Stimulated activated CD8-positive, alpha-beta memory T cell treated with anti-CD3 and anti-CD28 coated beads, Interleukin-7, amount 100 ng/mL, for 4 hours (primary cell): ENCODE results near the gene BNIP5.
"Not testable (repeated sequence)": the region's sequence is repeated elsewhere in the genome, so short reads cannot be mapped to it uniquely, and the experiment has no call there.

Experiments
- DNase-seq, 2 donors: peaks; one replicate each; pipeline ENCODE4 v3.0.0-alpha.2; 2020; ENCODE audit warnings: low read depth in 2 of 2

BNIP5 gene

GRCh38 chr6:36367743-36368142, 31.1 kb upstream of the BNIP5 start:
- DNase-seq, result no peak

GRCh38 chr6:36364669-36365479, 28.2 kb upstream of the BNIP5 start:
- DNase-seq, result no peak

- DNase-seq, result not testable (repeated sequence)
Observed at GRCh38 chr6:36364061-36364635, 27.5 kb upstream of the BNIP5 start.

- not testable (repeated sequence) for DNase-seq
Observed at GRCh38 chr6:36363371-36363752, 26.7 kb upstream of the BNIP5 start.

GRCh38 chr6:36362551-36363370, 26.1 kb upstream of the BNIP5 start:
- DNase-seq, result no peak

- DNase-seq, result no peak
Observed at GRCh38 chr6:36361071-36361470, 24.4 kb upstream of the BNIP5 start.

- peak; percentile 36 to 44 for DNase-seq
Observed at GRCh38 chr6:36360241-36361054, 23.8 kb upstream of the BNIP5 start.

- no peak for DNase-seq
Observed at GRCh38 chr6:36358226-36358915, 21.7 kb upstream of the BNIP5 start.

- no peak for DNase-seq
Observed at GRCh38 chr6:36357872-36358225, 21.2 kb upstream of the BNIP5 start.

GRCh38 chr6:36355819-36356218, 19.1 kb upstream of the BNIP5 start:
- no peak for DNase-seq

GRCh38 chr6:36353411-36353915, 16.8 kb upstream of the BNIP5 start:
- DNase-seq, result no peak

GRCh38 chr6:36352477-36353157, 15.9 kb upstream of the BNIP5 start:
- DNase-seq, result no peak

- DNase-seq, result no peak
Observed at GRCh38 chr6:36350681-36351571, 14.2 kb upstream of the BNIP5 start.

- DNase-seq, result no peak
Observed at GRCh38 chr6:36350082-36350481, 13.4 kb upstream of the BNIP5 start.

- no peak for DNase-seq
Observed at GRCh38 chr6:36349240-36349639, 12.6 kb upstream of the BNIP5 start.

GRCh38 chr6:36347621-36348020, 10.9 kb upstream of the BNIP5 start:
- no peak for DNase-seq

- DNase-seq, result no peak
Observed at GRCh38 chr6:36346486-36347273, 10.0 kb upstream of the BNIP5 start.

GRCh38 chr6:36345681-36346466, 9.2 kb upstream of the BNIP5 start:
- DNase-seq, result no peak
